AG10803 (cell line): Measurements from ENCODE around the gene CATSPERD.
A peak's percentile ranks its signal among the peaks of the same experiment; 100 is the strongest.

Experiments used
- DNase-seq: peaks from one replicate; pipeline ENCODE4 v3.0.0; 2010; ENCODE audit warnings: low read depth
- H3K4me3 ChIP-seq: 2 replicates; pipeline ENCODE4 v1.5.1; 2011; ENCODE audit warnings: mild to moderate bottlenecking, low read length, control low read depth
- CTCF ChIP-seq: conservative IDR thresholded peaks from 2 replicates; pipeline ENCODE4 v1.5.1; 2011; ENCODE audit warnings: mild to moderate bottlenecking, low read length, control low read depth, inconsistent platforms

Gene CATSPERD

DNA sequence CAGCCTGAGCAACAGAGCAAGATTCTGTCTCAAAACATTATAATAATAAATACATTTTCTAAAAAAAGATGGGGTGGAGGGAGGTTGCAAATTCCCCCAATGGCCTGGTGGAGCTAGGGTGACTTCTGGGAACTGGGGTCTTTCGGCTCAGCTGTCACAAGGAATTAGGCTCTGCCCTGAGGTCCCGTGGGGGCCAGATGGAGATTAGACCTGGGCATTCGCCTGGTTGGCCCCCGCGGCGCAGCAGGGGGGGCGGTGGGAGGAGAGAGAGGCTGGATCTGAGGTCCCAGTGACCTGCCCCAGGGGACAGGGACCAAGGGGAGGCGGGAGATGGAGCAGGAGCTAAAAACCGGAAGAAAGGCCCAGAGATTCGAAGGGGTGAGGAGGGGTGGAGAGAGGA lies 104.3 kb downstream of the CATSPERD start:
- no peak for DNase-seq
- no peak overlapping the region for H3K4me3 ChIP-seq
- no peak for TF ChIP-seq CTCF

GRCh38 chr19:5825178-5825577 lies 104.7 kb downstream of the CATSPERD start:
- no peak overlapping the region for H3K4me3 ChIP-seq
- TF ChIP-seq CTCF, result no peak
- no peak for DNase-seq

DNA sequence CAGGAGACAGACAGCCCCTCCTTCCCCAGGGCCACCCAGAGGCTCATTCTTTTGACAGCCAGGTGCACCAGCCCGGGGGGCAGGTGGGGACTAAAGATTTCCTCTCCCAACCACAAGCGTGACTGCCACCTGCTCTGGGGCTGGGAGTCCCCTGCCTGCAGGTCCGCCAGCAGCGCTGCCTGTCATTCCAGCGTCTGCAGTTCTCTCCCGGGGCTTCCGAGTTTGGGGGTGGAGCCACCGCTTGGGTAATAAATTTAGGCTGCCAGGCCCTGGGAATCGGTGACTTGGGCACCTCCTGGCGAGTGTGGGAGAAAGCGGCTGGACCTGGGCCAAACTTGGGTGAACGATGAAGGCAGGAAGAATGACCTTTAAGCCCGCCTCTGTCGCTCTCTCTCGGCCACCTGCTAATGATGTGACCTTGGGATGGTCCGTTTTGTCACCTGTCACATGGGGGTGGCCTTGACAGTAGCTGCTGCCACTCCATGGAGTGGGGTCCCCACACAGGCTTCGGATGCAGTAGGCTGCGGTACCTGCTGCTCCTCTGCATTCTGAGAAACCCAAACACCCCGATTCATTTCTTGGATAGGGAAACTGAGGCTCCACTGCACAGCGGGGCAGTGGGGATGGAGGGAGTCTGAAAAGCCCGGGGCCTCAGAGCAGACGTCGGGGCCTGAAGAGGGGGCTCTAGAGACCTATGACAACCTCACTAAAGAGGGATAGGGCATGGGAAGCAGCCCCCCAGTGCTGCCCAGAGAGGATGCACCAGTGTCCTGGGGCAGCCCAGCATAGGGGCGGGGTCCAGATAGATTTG lies 106.3 kb downstream of the CATSPERD start:
- peak; percentile 15; the same call in 1 of the 2 replicates for TF ChIP-seq CTCF
- peak; percentile 29 for DNase-seq
- H3K4me3 ChIP-seq, result no peak overlapping the region

DNA sequence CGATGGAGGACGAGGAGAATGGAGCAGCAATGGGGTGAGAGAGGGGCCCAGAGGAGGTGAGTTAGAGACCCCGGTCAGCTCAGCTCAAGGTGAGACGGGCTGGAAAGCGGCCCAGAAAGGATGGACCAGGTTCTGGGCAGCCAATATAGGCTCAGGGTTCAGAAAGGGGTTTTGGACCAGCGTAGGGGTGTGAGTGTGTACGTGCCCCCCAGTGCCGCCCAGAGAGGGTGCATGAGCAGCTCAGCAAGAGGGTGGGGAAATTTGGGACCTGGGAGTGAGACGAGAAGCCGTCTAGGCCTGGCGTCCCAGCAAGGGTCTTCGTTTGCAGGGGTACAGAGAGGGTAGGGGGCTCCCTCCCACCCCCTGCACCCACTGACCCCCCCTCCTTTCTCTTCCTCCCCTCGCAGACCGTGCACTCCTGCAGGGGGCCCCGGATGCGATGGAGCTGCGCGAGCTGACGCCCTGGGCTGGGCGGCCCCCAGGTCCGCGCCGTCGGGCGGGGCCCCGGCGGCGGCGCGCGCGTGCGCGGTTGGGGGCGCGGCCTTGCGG lies 107.0 kb downstream of the CATSPERD start:
- TF ChIP-seq CTCF, result no peak
- peak overlapping the region; percentile 84 for H3K4me3 ChIP-seq
- DNase-seq, result no peak

- no peak for TF ChIP-seq CTCF
- peak overlapping the region; percentile 84 for H3K4me3 ChIP-seq
Measured at GRCh38 chr19:5827891-5828660, 107.6 kb downstream of the CATSPERD start.

More at GRCh38 chr19:5827891-5828660, 107.6 kb downstream of the CATSPERD start:
- DNase-seq, result peak; percentile 86
